Measurements from ENCODE around the gene PSMA1. TPM values are rescaled to one million over a fixed set of nuclear protein-coding genes. Genes with fewer than 3 reads are reported as not detected.

PSMA1 gene
- 160 and 165 TPM in 2 replicates for total RNA-seq

DNA sequence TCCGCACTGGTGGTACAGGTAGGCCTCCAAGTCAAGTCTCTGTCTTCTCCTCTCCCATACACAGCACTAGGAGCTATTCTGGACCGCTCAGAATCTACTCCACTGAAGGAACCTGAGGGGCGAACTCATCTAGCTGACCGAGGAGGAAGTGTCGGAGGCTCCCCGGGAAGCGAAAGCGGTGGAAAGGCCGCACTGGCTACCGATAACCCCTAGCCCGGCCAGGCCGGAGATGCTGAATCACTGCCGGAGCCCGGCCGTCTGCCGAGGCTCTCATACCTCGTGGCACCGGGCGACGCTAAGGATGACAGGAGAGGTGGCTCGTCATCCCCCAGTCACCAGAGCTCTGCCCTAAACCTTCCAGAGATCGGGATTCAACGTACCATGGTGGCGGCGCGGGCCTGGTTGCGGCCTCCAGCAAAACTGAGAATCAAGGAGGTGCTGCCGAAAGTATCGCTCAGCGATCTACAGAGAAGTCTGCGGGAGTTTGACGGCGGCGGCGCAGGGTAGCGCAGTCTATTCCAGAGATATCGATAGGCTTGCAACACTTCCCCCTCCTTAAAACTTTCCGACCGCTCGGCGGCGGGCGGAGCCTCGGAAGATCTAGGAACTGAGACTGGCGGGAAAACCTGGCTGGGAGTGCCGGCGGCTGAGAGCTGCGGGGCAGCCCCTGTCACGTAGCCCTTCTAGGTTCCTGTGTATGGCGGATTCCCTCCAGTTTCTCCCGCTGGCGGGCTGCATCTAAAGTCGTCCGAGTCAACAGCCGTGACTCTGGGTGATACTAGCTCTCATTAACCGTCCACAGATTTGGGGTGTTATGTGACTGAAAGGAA is at the start of gene PSMA1:
Gene PSMA1 (minus strand): TSS at position 470 of the 830 bp plus-strand sequence. CDS start 87 bp downstream, at position 383.

DNA sequence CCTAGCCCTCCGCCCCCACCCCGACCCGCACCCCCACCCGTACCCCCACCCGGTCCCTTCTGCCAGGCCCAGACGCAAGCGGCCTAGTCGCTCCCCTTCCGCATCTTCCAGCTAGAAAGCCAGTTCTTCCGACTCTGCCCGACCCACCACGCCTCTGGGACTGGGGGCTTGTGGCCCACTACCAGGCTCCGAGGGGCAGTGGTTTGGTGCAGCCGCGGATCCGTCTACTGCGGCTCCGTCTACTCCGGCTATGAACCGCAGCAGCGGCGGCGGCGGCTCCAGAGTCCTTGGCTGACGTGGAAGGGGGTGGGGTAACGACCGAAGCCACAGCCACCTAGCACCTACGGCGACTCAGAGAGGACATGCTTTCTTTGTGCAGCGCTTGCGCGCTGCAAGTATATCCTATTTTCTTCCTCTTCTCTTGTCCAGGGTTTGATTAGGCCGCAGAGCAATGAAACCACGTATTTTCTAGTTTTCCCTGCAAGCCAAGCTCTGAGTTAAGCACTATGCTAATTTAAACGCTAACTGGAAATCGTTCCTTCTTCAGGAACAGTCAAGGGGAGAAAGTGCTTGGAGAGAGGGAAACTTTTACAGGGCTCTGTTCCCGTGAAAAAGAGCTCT is 20.5 kb downstream of the PSMA1 start, which contains the start of gene COPB1:
Gene COPB1 (minus strand): TSS at position 252 of the 621 bp plus-strand sequence. CDS start 883 bp downstream, outside the sequence.

Small RNAs within 50 kb of the gene (small RNA-seq; reads per million reads assigned to genes)
- not detected for gene RNU7-49P

Other genes starting within 250 kb of the PSMA1 start
- 88.3 and 107 TPM in 2 replicates for gene RRAS2, start 161.2 kb downstream of the PSMA1 start, total RNA-seq
- gene COPB1, start 20.6 kb downstream of the PSMA1 start, total RNA-seq, result 293 and 307 TPM in 2 replicates
- 4.3 and 8.6 TPM in 2 replicates for gene PDE3B, start 123.4 kb upstream of the PSMA1 start, total RNA-seq

All from articular chondrocyte of knee joint (primary cell).